Measurements from ENCODE around the gene IFRD2. TPM values are rescaled to one million over a fixed set of nuclear protein-coding genes. Genes with fewer than 3 reads are reported as not detected.

The IFRD2 gene
- total and polyA plus RNA-seq, 2 of the 13 experiments (the other 11 are each of a cell fraction or from before 2014, with no cell fraction given) = 32.8 to 96.1 TPM

DNA sequence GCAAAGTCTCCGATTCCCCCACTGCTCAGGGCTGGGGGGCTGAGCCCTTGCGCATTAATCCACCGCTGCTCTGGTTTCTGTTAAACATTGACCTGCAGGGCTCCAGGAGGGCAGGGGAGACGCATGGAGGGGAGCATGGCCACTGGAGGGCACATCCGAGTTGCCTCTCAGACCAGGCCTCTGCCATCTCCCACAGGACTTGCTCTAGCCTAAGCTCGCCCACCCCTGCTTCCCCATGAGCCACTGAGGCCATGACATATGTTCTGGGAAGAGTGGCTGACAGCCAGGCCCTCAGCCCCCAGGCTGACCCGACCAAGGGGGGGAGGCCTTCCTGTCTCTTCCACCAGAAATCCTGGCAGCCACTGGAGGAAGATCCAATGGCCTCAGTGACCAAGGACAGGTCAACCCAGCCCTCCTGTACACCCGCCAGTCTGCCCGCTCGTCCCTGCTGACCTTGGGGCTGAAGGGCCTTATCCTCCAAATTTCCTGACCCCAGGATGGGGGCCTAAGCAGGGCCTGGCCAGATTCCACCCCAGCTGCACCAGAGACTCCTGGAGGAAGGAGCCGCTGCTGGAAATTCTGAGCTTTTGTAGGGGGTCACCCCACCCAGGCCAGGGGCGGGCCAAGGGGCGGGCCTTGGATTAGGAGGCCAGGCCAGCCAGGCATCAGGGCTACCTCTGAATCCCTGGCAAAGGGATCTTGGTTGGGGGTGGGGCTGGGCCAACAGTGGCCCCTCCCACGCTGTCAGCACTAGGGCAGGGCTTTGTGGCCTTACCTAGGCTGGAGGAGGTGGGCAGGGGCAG lies 11.0 kb upstream of the IFRD2 start, which contains the start of gene HYAL1 (continued):
- TF ChIP-seq ZNF318 (CRISPR knock-in tag; IDR thresholded peaks at IDR 0.05) (0 out of 2 replicates have a peak, but pooled peaks have one; percentile 22), ZNF768 (CRISPR knock-in tag; IDR thresholded peaks at IDR 0.05) (peak; percentile 80), CSRNP1 (CRISPR knock-in tag; IDR thresholded peaks at IDR 0.05) (peak; percentile 88), HNF4A (CRISPR knock-in tag; IDR thresholded peaks at IDR 0.05) (peak; percentile 39; the same call in 1 of the 2 replicates), NPAS2 (CRISPR knock-in tag; IDR thresholded peaks at IDR 0.05; ENCODE audit: borderline replicate concordance) (no peak), ZNF296 (CRISPR knock-in tag; conservative IDR thresholded peaks at IDR 0.05) (0 out of 2 replicates have a peak, but pooled peaks have one; percentile 32), EZH2 (conservative IDR thresholded peaks at IDR 0.05; ENCODE audit: low read depth, low read length) (no peak), RBAK (CRISPR knock-in tag; IDR thresholded peaks at IDR 0.05) (no peak), REST (IDR thresholded peaks at IDR 0.05; ENCODE audit: borderline replicate concordance in 1 of 2, low read depth in 1 of 2, low read length in 2 of 2) (0 out of 4 replicates have a peak, but pooled peaks of 1 of the 2 experiments have one; percentile 56), ZFY (CRISPR knock-in tag; IDR thresholded peaks at IDR 0.05) (peak; percentile 92)
- TF ChIP-seq, protein P1, sequence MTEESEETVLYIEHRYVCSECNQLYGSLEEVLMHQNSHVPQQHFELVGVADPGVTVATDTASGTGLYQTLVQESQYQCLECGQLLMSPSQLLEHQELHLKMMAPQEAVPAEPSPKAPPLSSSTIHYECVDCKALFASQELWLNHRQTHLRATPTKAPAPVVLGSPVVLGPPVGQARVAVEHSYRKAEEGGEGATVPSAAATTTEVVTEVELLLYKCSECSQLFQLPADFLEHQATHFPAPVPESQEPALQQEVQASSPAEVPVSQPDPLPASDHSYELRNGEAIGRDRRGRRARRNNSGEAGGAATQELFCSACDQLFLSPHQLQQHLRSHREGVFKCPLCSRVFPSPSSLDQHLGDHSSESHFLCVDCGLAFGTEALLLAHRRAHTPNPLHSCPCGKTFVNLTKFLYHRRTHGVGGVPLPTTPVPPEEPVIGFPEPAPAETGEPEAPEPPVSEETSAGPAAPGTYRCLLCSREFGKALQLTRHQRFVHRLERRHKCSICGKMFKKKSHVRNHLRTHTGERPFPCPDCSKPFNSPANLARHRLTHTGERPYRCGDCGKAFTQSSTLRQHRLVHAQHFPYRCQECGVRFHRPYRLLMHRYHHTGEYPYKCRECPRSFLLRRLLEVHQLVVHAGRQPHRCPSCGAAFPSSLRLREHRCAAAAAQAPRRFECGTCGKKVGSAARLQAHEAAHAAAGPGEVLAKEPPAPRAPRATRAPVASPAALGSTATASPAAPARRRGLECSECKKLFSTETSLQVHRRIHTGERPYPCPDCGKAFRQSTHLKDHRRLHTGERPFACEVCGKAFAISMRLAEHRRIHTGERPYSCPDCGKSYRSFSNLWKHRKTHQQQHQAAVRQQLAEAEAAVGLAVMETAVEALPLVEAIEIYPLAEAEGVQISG (CRISPR knock-in tag; IDR thresholded peaks at IDR 0.05) = 0 out of 2 replicates have a peak, but pooled peaks have one; percentile 58

Data from HepG2 (cell line).